Smooth muscle cell (in vitro differentiated cells): ENCODE measurements around the gene MEF2D. TPM values are rescaled to one million over a fixed set of nuclear protein-coding genes. Genes with fewer than 3 reads are reported as not detected.

Experiments
- DNase-seq: peaks from one replicate; lab custom pipeline; 2025; ENCODE audit not compliant: unreplicated experiment; lab: John Stamatoyannopoulos, UW
- H2AFZ ChIP-seq: fragments of 200-600 bp; sonication (generic); 2 replicates; pipeline ENCODE4 v1.6.0; 2016; ENCODE audit warnings: antibody characterized with exemption, low read depth, mild to moderate bottlenecking
- H3F3A ChIP-seq: fragments of 200-600 bp; sonication (generic); 2 replicates; pipeline ENCODE4 v1.6.0; 2017; ENCODE audit warnings: antibody characterized with exemption, low read depth
- H3K27ac ChIP-seq: fragments of 200-600 bp; sonication (generic); 2 replicates; pipeline ENCODE4 v1.5.1; 2016; ENCODE audit warnings: low read depth, mild to moderate bottlenecking
- H3K27me3 ChIP-seq: fragments of 200-600 bp; sonication (generic); 2 replicates; pipeline ENCODE4 v1.6.1; 2016; ENCODE audit warnings: low read depth, mild to moderate bottlenecking
- H3K36me3 ChIP-seq: fragments of 200-600 bp; sonication (generic); 2 replicates; pipeline ENCODE4 v1.5.1; 2016; ENCODE audit warnings: low read depth
- H3K4me1 ChIP-seq: fragments of 200-600 bp; sonication (generic); 2 replicates; pipeline ENCODE4 v1.5.1; 2016; ENCODE audit warnings: low read depth
- H3K4me2 ChIP-seq: fragments of 200-600 bp; sonication (generic); 2 replicates; pipeline ENCODE4 v1.6.0; 2016; ENCODE audit warnings: mild to moderate bottlenecking
- H3K4me3 ChIP-seq: fragments of 200-600 bp; sonication (generic); 2 replicates; pipeline ENCODE4 v1.5.1; 2016; ENCODE audit warnings: mild to moderate bottlenecking
- H3K79me2 ChIP-seq: fragments of 200-600 bp; sonication (generic); 2 replicates; pipeline ENCODE4 v1.6.0; 2016; ENCODE audit warnings: low read depth, mild to moderate bottlenecking
- H3K9ac ChIP-seq: fragments of 200-600 bp; sonication (generic); 2 replicates; pipeline ENCODE4 v1.6.0; 2016; ENCODE audit warnings: low read depth
- H3K9me3 ChIP-seq: fragments of 200-600 bp; sonication (generic); replicated peaks from 2 replicates; pipeline ENCODE4 v1.5.1; 2016; ENCODE audit warnings: low read depth
- H4K20me1 ChIP-seq: fragments of 200-600 bp; sonication (generic); 2 replicates; pipeline ENCODE4 v1.6.0; 2016; ENCODE audit warnings: low read depth
- WGBS: methylation state at CpG from one replicate; pipeline ENCODE4 v1.1.7; 2016; ENCODE audit warnings: low lambda C conversion rate; 5-methylcytosine and 5-hydroxymethylcytosine counted together
- polyA plus RNA-seq: library from polyadenylated mRNA; unstranded; fragments of >200 nt; fragmentation: Nextera tagmentation; extraction: Ambion mirVana; gene quantifications from 2 replicates; pipeline ENCODE4 v1.2.1, GENCODE V29; 2016
- total RNA-seq: library from RNA; depleted of rRNA; stranded (reverse); fragments of >200 nt; gene quantifications from 2 replicates; pipeline ENCODE4 v1.2.3, GENCODE V29; 2014
- TF ChIP-seq, protein P1 (sequence below): fragments of 200-600 bp; sonication (generic); IDR thresholded peaks from 2 replicates; pipeline ENCODE4 v1.5.1; 2017; ENCODE audit warnings: borderline replicate concordance, mild to moderate bottlenecking, antibody characterized with exemption; ENCODE audit not compliant: insufficient read depth, poor library complexity, severe bottlenecking

Gene MEF2D
- total and polyA plus RNA-seq, 2 experiments from 2014 or later = 23.2 to 45.6 TPM

DNA sequence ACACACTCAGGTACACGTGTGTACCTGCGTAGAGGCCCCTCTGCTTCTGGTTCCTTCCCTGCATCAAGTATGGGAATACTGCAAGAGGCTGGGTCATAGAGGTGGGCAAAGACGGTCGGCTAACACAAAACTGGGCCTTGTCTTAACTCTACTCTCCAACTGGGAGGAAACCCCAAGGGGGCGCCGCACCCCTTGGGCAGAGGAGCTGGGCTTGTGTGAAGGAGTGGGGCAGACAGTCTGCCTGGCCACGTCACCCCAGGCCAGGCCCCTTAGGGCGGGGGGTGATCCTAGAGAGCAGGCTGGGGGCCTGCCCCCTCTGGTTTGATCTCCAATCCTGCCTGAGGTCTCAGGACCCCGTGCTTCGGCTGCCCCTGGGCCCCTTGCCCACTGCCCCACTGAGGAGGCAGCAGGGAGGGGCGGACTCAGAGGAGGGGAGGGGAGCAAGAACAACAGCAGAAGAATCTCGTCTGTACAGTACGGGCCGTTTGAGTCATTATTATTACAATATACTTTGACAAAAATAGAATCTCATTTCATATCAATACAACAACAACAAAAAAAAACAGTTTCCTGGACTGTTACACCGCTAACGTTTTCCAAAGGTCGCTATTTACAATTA, 34.7 kb downstream of the MEF2D start:
- H4K20me1 ChIP-seq = peaks cover 92% of the 10 kb centered on the region
- no peak for DNase-seq
- no peaks in the 10 kb centered on the region for H3K27me3 ChIP-seq
- no peak overlapping the region for H2AFZ ChIP-seq
- no peaks in the 10 kb centered on the region for H3K4me1 ChIP-seq
- no peak overlapping the region for H3K27ac ChIP-seq
- H3K9me3 ChIP-seq = no peaks in the 10 kb centered on the region
- TF ChIP-seq, protein P1, sequence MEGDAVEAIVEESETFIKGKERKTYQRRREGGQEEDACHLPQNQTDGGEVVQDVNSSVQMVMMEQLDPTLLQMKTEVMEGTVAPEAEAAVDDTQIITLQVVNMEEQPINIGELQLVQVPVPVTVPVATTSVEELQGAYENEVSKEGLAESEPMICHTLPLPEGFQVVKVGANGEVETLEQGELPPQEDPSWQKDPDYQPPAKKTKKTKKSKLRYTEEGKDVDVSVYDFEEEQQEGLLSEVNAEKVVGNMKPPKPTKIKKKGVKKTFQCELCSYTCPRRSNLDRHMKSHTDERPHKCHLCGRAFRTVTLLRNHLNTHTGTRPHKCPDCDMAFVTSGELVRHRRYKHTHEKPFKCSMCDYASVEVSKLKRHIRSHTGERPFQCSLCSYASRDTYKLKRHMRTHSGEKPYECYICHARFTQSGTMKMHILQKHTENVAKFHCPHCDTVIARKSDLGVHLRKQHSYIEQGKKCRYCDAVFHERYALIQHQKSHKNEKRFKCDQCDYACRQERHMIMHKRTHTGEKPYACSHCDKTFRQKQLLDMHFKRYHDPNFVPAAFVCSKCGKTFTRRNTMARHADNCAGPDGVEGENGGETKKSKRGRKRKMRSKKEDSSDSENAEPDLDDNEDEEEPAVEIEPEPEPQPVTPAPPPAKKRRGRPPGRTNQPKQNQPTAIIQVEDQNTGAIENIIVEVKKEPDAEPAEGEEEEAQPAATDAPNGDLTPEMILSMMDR = no peak
- H3K4me2 ChIP-seq = no peak overlapping the region
- H3K4me3 ChIP-seq = no peak overlapping the region
- H3K36me3 ChIP-seq = no peaks in the 10 kb centered on the region
- peaks cover 15% of the 10 kb centered on the region for H3F3A ChIP-seq
- H3K79me2 ChIP-seq = no peaks in the 10 kb centered on the region
- no peak overlapping the region for H3K9ac ChIP-seq
- WGBS = 84% methylated on average over 17 of the region's 17 CpGs

DNA sequence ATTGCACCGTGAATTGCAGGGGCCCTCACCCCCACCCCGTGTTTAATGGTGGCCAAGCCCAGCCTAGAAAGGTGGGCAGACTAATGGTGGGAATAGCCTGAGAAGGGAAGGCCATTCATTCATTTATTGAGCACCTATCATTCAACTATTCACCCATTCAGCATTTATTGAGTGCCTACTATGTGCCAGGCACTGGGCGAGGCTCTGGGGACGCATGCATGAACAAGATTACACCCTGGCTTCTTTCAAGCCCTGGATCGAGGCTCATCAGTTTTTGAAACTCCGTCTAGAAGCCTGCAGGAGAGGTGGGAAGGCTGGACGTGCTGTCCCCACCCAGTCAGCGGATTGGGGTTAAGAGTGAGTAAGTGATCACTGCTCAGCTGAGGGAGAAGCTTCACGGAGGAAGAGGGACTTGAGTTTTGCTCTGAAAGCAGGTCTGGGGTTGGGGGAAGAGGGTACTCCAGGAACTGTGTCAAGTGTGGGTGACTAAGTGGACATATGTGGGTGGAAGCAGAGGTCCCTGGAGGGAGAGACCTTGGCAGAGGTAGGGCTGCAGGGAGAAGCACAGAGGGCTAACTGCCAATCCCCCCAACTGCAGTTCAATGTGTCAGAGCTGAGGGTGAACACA, 35.6 kb downstream of the MEF2D start:
- TF ChIP-seq, protein P1 = no peak
- H3K9ac ChIP-seq = no peak overlapping the region

DNA sequence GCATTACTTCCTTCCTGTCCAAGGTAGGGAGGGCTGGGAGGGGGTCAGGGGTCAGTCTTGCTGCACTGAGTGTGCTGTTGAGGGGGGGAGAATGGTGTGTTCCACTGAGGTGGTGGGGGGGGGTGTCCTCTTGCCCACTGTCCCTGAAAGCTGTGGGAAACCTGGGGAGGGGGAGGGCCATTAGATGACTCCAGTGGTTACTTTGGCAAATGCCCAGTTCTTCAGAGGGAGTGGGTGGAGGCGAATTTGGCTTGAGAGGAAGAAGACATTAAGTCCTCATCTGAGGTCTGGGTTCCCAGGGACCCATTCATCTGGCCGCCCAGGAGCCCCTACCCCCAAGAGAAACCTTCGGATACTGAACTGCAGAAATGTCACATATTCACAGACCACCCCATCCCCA, 36.2 kb downstream of the MEF2D start:
- 78% methylated on average over 3 of the region's 3 CpGs for WGBS
- Histone ChIP-seq H3K27me3 (no peaks in the 10 kb centered on the region), H4K20me1 (peaks cover 84% of the 10 kb centered on the region), H3K79me2 (no peaks in the 10 kb centered on the region), H3K4me3 (no peak overlapping the region), H3K4me1 (no peaks in the 10 kb centered on the region), H3K4me2 (no peak overlapping the region), H3K9ac (no peak overlapping the region), H3F3A (peaks cover 15% of the 10 kb centered on the region), H2AFZ (no peak overlapping the region), H3K27ac (no peak overlapping the region), H3K36me3 (no peaks in the 10 kb centered on the region), H3K9me3 (no peaks in the 10 kb centered on the region)
- DNase-seq = no peak
- TF ChIP-seq, protein P1 = no peak

More for the DNA sequence above, 35.6 kb downstream of the MEF2D start:
- Histone ChIP-seq H3K4me1 (no peaks in the 10 kb centered on the region), H3F3A (peaks cover 15% of the 10 kb centered on the region), H2AFZ (no peak overlapping the region), H3K79me2 (no peaks in the 10 kb centered on the region), H3K27me3 (no peaks in the 10 kb centered on the region), H3K36me3 (no peaks in the 10 kb centered on the region), H3K9me3 (no peaks in the 10 kb centered on the region), H3K4me3 (no peak overlapping the region), H3K4me2 (no peak overlapping the region), H4K20me1 (peaks cover 90% of the 10 kb centered on the region), H3K27ac (no peak overlapping the region)
- 90% methylated on average over 9 of the region's 9 CpGs for WGBS
- no peak for DNase-seq

DNA sequence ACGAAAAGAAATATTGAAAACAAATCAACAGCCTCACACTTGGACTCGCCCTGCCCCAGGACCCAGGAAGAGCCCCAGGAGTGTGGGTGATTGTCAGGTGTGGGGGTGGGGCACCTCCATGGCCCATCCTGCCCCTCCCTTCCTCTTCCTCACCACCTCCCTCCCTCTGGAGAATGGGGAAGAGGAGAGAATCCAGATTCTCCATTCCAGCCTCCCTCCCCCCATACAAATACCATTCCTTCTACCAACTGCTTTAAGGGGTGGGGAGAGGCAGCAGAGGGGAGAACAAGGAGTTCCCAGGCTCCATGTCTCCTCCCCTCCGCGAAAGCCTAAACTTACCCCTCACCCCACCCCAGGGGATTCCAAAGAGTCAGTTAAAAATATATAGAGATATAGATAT, 36.7 kb downstream of the MEF2D start:
- H3K27me3 ChIP-seq = no peaks in the 10 kb centered on the region
- no peak overlapping the region for H3K9ac ChIP-seq
- H3K4me3 ChIP-seq = no peak overlapping the region
- no peak overlapping the region for H2AFZ ChIP-seq
- WGBS = 63% methylated on average over 4 of the region's 4 CpGs
- TF ChIP-seq, protein P1 = no peak
- H3K4me1 ChIP-seq = no peaks in the 10 kb centered on the region
- no peak for DNase-seq
- H3K79me2 ChIP-seq = no peaks in the 10 kb centered on the region
- peaks cover 15% of the 10 kb centered on the region for H3F3A ChIP-seq
- no peak overlapping the region for H3K4me2 ChIP-seq
- no peaks in the 10 kb centered on the region for H3K36me3 ChIP-seq
- H4K20me1 ChIP-seq = peaks cover 79% of the 10 kb centered on the region
- H3K9me3 ChIP-seq = no peaks in the 10 kb centered on the region
- no peak overlapping the region for H3K27ac ChIP-seq
